Stimulated activated memory B cell treated with anti-CD40 and anti-IgM and Interleukin-4, amounts not matched to agents 10 μg/mL and 1 μg/mL and 100 μg/mL, for 72 hours (primary cell): ENCODE results near the gene EYA2.

Experiments used
- ATAC-seq: fragments of 150-1000 bp; cut with Tn5 transposase; 2 replicates; pipeline ENCODE4 v1.10.0; 2021
- H3K27ac Mint-ChIP-seq: one replicate; pipeline ENCODE4 v1.8.0; 2022; ENCODE audit warnings: mild to moderate bottlenecking, mixed read lengths
- H3K27me3 Mint-ChIP-seq: one replicate; pipeline ENCODE4 v1.8.0; 2022; ENCODE audit warnings: mixed read lengths
- H3K36me3 Mint-ChIP-seq: one replicate; pipeline ENCODE4 v1.8.0; 2022; ENCODE audit warnings: mixed read lengths
- H3K4me1 Mint-ChIP-seq: one replicate; pipeline ENCODE4 v1.8.0; 2022; ENCODE audit warnings: mixed read lengths
- H3K4me3 Mint-ChIP-seq: one replicate; pipeline ENCODE4 v1.8.0; 2022; ENCODE audit warnings: mild to moderate bottlenecking, moderate library complexity, mixed read lengths
- H3K9me3 Mint-ChIP-seq: one replicate; pipeline ENCODE4 v1.8.0; 2022; ENCODE audit warnings: mixed read lengths

Gene EYA2

DNA sequence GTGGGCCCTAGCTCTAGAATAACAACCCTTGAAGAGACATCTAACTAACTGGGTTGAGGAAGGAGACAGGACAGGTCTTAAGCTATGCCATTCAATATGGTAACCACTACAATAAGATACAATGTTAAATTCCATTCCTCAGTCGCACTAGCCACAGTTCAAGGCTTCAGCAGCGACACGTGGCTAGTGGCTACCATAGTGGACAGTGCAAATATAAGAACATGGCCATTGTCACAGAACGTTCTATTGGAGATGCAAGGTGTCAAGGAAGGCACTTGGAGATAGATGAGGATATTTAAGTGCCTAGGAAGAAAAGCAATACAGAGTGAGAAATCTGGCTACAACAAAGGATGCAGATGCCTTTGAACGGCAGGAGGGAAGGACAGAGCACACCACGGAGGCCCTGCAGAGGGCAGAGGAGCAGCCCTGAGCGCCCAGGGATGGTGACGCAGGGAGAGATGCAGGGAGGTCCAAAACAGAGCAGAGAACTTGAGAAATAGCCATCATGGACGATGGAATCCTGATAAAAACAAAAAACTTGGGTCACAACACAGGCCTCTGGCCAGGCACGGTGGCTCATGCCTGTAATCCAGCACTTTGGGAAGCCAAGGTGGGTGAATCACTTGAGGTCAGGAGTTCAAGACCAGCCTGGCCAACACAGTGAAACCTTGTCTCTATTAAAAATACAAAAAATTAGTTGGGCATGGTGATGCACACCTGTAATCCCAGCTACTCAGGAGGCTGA lies 321.2 kb downstream of the EYA2 start:
- Mint-ChIP-seq H3K9me3 (no peaks in the 10 kb centered on the region), H3K4me3 (no peak overlapping the region), H3K36me3 (peaks cover 47% of the 10 kb centered on the region), H3K27me3 (no peaks in the 10 kb centered on the region), H3K4me1 (peaks cover 7% of the 10 kb centered on the region), H3K27ac (peak overlapping the region; percentile 10)
- no peak for ATAC-seq

GRCh38 chr20:47216819-47217410 lies 322.3 kb downstream of the EYA2 start:
- no peak overlapping the region for H3K4me3 Mint-ChIP-seq
- H3K9me3 Mint-ChIP-seq = no peaks in the 10 kb centered on the region
- no peak for ATAC-seq
- no peaks in the 10 kb centered on the region for H3K27me3 Mint-ChIP-seq
- no peak overlapping the region for H3K27ac Mint-ChIP-seq
- peaks cover 54% of the 10 kb centered on the region for H3K36me3 Mint-ChIP-seq
- H3K4me1 Mint-ChIP-seq = peaks cover 15% of the 10 kb centered on the region

- H3K9me3 Mint-ChIP-seq = no peaks in the 10 kb centered on the region
- H3K27me3 Mint-ChIP-seq = no peaks in the 10 kb centered on the region
- no peak overlapping the region for H3K4me3 Mint-ChIP-seq
- H3K4me1 Mint-ChIP-seq = peaks cover 23% of the 10 kb centered on the region
- peaks cover 62% of the 10 kb centered on the region for H3K36me3 Mint-ChIP-seq
- no peak for ATAC-seq
- H3K27ac Mint-ChIP-seq = no peak overlapping the region
Measured at GRCh38 chr20:47217482-47218446, 323.1 kb downstream of the EYA2 start.

- Mint-ChIP-seq H3K27me3 (no peaks in the 10 kb centered on the region), H3K27ac (no peak overlapping the region), H3K36me3 (peaks cover 77% of the 10 kb centered on the region), H3K4me1 (peaks cover 28% of the 10 kb centered on the region), H3K9me3 (no peaks in the 10 kb centered on the region), H3K4me3 (no peak overlapping the region)
- peak; percentile 60 for ATAC-seq
Measured at GRCh38 chr20:47220161-47220582, 325.5 kb downstream of the EYA2 start.

DNA sequence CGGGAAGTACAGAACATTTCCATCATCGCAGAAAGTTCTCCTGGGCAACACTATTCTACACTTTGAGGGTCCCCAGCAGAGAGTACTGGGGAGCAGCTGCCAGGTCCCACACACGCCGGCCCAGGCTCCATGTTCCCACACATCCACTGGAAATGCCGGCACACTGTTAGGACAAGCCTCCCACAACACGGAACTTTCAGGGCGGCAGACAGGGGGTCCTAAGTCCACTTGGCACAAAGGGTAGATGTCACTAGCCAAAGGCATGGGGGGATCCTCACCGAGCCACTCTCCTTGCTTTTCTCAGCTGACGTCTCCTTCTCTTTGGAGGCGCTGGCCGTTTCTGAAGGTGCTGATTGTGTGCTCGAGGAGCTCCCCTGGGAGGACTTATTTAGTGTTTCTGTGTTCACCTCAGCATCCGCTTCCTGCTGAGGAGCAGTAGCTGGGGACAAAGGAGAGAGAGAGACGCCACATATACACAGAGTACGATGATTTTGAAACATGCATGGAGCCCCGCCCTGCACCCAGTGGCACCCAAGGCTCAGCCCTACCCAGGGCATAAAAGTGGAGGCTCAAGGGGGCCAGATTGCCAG lies 326.5 kb downstream of the EYA2 start:
- H3K4me3 Mint-ChIP-seq = no peak overlapping the region
- H3K9me3 Mint-ChIP-seq = no peaks in the 10 kb centered on the region
- peak; percentile 76 for ATAC-seq
- H3K27ac Mint-ChIP-seq = peak overlapping the region; percentile 58
- H3K4me1 Mint-ChIP-seq = peaks cover 28% of the 10 kb centered on the region
- peaks cover 73% of the 10 kb centered on the region for H3K36me3 Mint-ChIP-seq
- no peaks in the 10 kb centered on the region for H3K27me3 Mint-ChIP-seq

DNA sequence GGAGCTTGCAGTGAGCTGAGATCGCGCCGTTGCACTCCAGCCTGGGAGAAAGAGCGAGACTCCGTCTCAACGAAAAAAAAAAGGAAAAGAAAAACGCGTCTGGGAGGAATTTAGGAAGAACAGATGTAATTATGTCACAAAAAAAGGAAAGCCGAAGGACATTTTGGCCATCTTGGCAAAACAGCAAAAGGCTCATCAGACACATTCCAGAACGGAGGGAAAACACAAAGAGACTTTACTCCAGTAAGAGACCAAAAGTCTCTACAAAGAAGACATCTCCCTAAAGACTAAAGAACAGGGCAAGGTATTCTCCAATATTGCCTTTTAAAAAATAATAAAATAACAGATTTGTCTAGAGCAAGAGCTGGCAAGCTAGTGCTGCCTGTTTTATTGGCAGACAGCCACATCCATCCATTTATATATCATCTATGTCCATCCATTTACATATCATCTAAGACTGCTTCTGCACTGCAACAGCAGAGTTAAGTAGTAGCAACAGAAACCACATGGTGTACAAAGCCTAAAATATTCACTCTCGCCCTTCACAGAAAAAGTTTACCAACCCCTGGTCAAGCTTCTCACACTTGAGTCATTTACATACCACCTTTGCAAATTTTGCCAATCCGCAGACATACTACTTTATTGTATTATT lies 328.0 kb downstream of the EYA2 start:
- Mint-ChIP-seq H3K4me1 (peaks cover 28% of the 10 kb centered on the region), H3K27ac (no peak overlapping the region), H3K27me3 (no peaks in the 10 kb centered on the region), H3K36me3 (peaks cover 66% of the 10 kb centered on the region), H3K4me3 (no peak overlapping the region), H3K9me3 (no peaks in the 10 kb centered on the region)
- no peak for ATAC-seq

DNA sequence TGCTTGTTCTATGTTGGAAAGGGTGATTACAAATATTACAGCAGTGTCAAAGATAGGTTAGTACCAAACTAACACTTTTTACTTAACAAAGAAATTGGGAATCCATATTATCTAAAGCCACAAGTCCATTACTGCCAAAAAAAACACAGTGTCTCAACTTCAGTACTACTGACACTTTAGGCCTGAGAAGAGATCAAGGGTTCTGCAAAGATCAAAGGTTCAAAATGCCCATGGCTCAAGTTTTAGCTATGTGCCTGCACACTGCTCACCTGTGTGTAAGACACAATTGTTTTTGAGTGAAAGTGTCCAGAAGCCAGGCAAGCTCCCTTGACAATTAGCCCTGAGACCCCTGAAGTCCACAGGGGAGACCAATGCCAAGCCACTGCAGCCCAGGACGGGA lies 329.3 kb downstream of the EYA2 start:
- H3K36me3 Mint-ChIP-seq = peaks cover 59% of the 10 kb centered on the region
- ATAC-seq = no peak
- no peaks in the 10 kb centered on the region for H3K27me3 Mint-ChIP-seq
- peak overlapping the region; percentile 18 for H3K27ac Mint-ChIP-seq
- H3K4me3 Mint-ChIP-seq = no peak overlapping the region
- H3K9me3 Mint-ChIP-seq = no peaks in the 10 kb centered on the region
- H3K4me1 Mint-ChIP-seq = peaks cover 21% of the 10 kb centered on the region

- peaks cover 21% of the 10 kb centered on the region for H3K4me1 Mint-ChIP-seq
- H3K27me3 Mint-ChIP-seq = no peaks in the 10 kb centered on the region
- no peak for ATAC-seq
- H3K36me3 Mint-ChIP-seq = peaks cover 59% of the 10 kb centered on the region
- no peaks in the 10 kb centered on the region for H3K9me3 Mint-ChIP-seq
- no peak overlapping the region for H3K4me3 Mint-ChIP-seq
- peak overlapping the region; percentile 18 for H3K27ac Mint-ChIP-seq
Measured at GRCh38 chr20:47224300-47224791, 329.7 kb downstream of the EYA2 start.

DNA sequence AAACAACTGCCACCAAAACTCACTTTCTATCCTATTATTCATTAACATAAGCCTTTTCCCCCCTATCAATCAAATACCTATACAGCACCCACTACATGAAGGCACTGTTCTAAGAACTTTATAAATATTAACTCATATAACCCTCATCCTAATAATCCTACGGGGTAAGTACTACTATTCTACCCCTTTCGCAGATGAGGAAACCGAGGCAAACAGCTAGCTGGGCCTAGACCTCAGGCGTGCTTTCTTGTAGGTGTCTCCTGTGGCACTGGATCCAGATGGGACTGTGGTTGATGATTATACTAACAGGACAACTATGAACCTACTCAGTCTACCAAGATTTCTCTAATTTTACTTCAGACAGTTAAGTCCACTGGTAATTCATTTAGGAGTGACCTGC lies 330.2 kb downstream of the EYA2 start:
- Mint-ChIP-seq H3K9me3 (no peaks in the 10 kb centered on the region), H3K4me1 (peaks cover 21% of the 10 kb centered on the region), H3K36me3 (peaks cover 55% of the 10 kb centered on the region), H3K4me3 (no peak overlapping the region), H3K27ac (peak overlapping the region; percentile 18), H3K27me3 (no peaks in the 10 kb centered on the region)
- no peak for ATAC-seq

GRCh38 chr20:47225458-47225857 lies 330.8 kb downstream of the EYA2 start:
- Mint-ChIP-seq H3K36me3 (peaks cover 51% of the 10 kb centered on the region), H3K4me1 (peaks cover 21% of the 10 kb centered on the region), H3K4me3 (no peak overlapping the region), H3K9me3 (no peaks in the 10 kb centered on the region), H3K27ac (no peak overlapping the region), H3K27me3 (no peaks in the 10 kb centered on the region)
- no peak for ATAC-seq

- Mint-ChIP-seq H3K4me1 (peaks cover 11% of the 10 kb centered on the region), H3K36me3 (peaks cover 51% of the 10 kb centered on the region), H3K9me3 (no peaks in the 10 kb centered on the region), H3K4me3 (no peak overlapping the region), H3K27me3 (no peaks in the 10 kb centered on the region), H3K27ac (no peak overlapping the region)
- no peak for ATAC-seq
Measured at GRCh38 chr20:47227119-47227518, 332.5 kb downstream of the EYA2 start.

DNA sequence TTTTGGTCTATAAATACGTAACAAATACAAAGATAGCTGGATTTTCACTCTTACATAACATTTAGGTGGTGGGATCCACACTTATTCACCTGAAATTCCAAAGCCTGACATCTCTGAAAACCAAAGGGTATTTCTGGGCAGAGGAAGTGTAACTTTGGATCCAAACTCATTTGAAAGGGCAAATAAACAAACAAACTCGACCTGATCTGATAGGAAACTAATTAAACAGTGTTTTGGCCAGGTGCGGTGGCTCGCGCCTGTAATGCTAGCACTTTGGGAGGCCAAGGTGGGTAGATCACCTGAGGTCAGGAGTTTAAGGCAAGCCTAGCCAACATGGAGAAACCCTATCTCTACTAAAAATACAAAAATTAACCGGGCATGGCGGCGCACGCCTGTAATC lies 332.9 kb downstream of the EYA2 start:
- ATAC-seq = no peak
- Mint-ChIP-seq H3K36me3 (peaks cover 46% of the 10 kb centered on the region), H3K4me1 (peaks cover 7% of the 10 kb centered on the region), H3K9me3 (no peaks in the 10 kb centered on the region), H3K4me3 (no peak overlapping the region), H3K27ac (no peak overlapping the region), H3K27me3 (no peaks in the 10 kb centered on the region)

DNA sequence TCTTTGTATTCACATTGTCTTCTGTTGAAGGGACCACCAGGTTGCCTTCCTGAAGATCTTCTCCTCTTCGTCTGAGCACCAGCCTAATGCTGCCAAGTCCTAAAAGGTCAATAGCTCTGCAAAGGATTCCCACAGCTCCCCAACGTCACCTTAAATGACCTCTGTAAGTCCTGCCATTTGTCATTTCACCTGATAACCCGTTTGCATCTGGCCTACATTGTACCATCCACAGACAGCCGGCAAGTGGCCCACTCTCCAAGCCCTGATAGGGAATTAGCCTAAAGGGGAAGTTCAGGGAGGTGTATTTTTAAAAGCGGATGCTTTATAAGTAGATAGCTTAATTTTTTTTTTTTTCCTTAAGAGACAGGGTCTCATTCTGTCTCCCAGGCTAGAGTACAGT lies 334.0 kb downstream of the EYA2 start:
- Mint-ChIP-seq H3K27ac (no peak overlapping the region), H3K4me3 (no peak overlapping the region), H3K27me3 (no peaks in the 10 kb centered on the region), H3K4me1 (peaks cover 5% of the 10 kb centered on the region), H3K36me3 (peaks cover 40% of the 10 kb centered on the region), H3K9me3 (no peaks in the 10 kb centered on the region)
- no peak for ATAC-seq

GRCh38 chr20:47230811-47231256 lies 336.2 kb downstream of the EYA2 start:
- ATAC-seq = no peak
- Mint-ChIP-seq H3K9me3 (no peaks in the 10 kb centered on the region), H3K36me3 (peaks cover 45% of the 10 kb centered on the region), H3K27ac (no peak overlapping the region), H3K27me3 (no peaks in the 10 kb centered on the region), H3K4me1 (no peaks in the 10 kb centered on the region), H3K4me3 (no peak overlapping the region)
